H9 (cell line): ENCODE measurements around the gene CFAP69. TPM values are rescaled to one million over a fixed set of nuclear protein-coding genes. Genes with fewer than 3 reads are reported as not detected.

Experiments
- DNase-seq: peaks from one replicate; pipeline ENCODE4 v3.0.0-alpha.2; 2017
- H2AFZ ChIP-seq: one replicate; pipeline ENCODE4 v1.6.1; 2013; ENCODE audit warnings: mild to moderate bottlenecking, low read length, control low read depth, moderate library complexity
- H2AK5ac ChIP-seq: 2 replicates; pipeline ENCODE4 v1.6.1; 2013; ENCODE audit warnings: low read length, control low read depth, mixed read lengths; ENCODE audit not compliant: insufficient read length
- H2BK120ac ChIP-seq: one replicate; pipeline ENCODE4 v1.6.1; 2013; ENCODE audit warnings: low read depth, mild to moderate bottlenecking, low read length, control low read depth, inconsistent platforms; ENCODE audit not compliant: poor library complexity, severe bottlenecking
- H2BK12ac ChIP-seq: 2 replicates; pipeline ENCODE4 v1.6.1; 2013; ENCODE audit warnings: low read length, control low read depth, mixed read lengths, low read depth; ENCODE audit not compliant: insufficient read length
- H2BK15ac ChIP-seq: 2 replicates; pipeline ENCODE4 v1.6.1; 2013; ENCODE audit warnings: low read depth, low read length, control low read depth
- H2BK20ac ChIP-seq: one replicate; pipeline ENCODE4 v1.6.1; 2013; ENCODE audit warnings: low read depth, mild to moderate bottlenecking, low read length, control low read depth, inconsistent platforms; ENCODE audit not compliant: poor library complexity, severe bottlenecking
- H2BK5ac ChIP-seq: 2 replicates; pipeline ENCODE4 v1.6.1; 2013; ENCODE audit warnings: low read length, control low read depth, mixed read lengths; ENCODE audit not compliant: insufficient read length
- H3K14ac ChIP-seq: 2 replicates; pipeline ENCODE4 v1.6.1; 2013; ENCODE audit warnings: low read length, control low read depth; ENCODE audit not compliant: insufficient read depth
- H3K18ac ChIP-seq: 2 replicates; pipeline ENCODE4 v1.6.1; 2013; ENCODE audit warnings: low read depth, mild to moderate bottlenecking, mixed read lengths, low read length, control low read depth; ENCODE audit not compliant: insufficient read length
- H3K23ac ChIP-seq: 2 replicates; pipeline ENCODE4 v1.6.1; 2013; ENCODE audit warnings: low read length, control low read depth, mixed read lengths, low read depth; ENCODE audit not compliant: insufficient read length
- H3K23me2 ChIP-seq: 2 replicates; pipeline ENCODE4 v1.6.1; 2013; ENCODE audit warnings: low read depth, mild to moderate bottlenecking, mixed read lengths, low read length, control low read depth; ENCODE audit not compliant: insufficient read length, poor library complexity, severe bottlenecking
- H3K27ac ChIP-seq: 2 replicates; pipeline ENCODE4 v1.5.1; 2013; ENCODE audit warnings: low read length, control low read depth, mixed read lengths, low read depth; ENCODE audit not compliant: insufficient read length
- H3K27me3 ChIP-seq: 2 replicates; pipeline ENCODE4 v1.6.1; 2013; ENCODE audit warnings: low read length, control low read depth, inconsistent platforms; ENCODE audit not compliant: insufficient read depth
- H3K4ac ChIP-seq: 2 replicates; pipeline ENCODE4 v1.6.1; 2013; ENCODE audit warnings: low read depth, mild to moderate bottlenecking, control low read depth, inconsistent platforms, low read length, moderate library complexity
- H3K4me1 ChIP-seq: 2 replicates; pipeline ENCODE4 v1.6.1; 2013; ENCODE audit warnings: low read length, control low read depth, inconsistent platforms; ENCODE audit not compliant: insufficient read depth
- H3K4me2 ChIP-seq: 2 replicates; pipeline ENCODE4 v1.6.1; 2013; ENCODE audit warnings: low read length, control low read depth, mixed read lengths; ENCODE audit not compliant: insufficient read length, insufficient read depth
- H3K56ac ChIP-seq: 2 replicates; pipeline ENCODE4 v1.6.1; 2013; ENCODE audit warnings: low read depth, mild to moderate bottlenecking, mixed read lengths, low read length, control low read depth; ENCODE audit not compliant: insufficient read length
- H3K79me1 ChIP-seq: 2 replicates; pipeline ENCODE4 v1.6.1; 2013; ENCODE audit warnings: low read depth, mild to moderate bottlenecking, moderate library complexity, low read length, control low read depth, inconsistent platforms; ENCODE audit not compliant: insufficient read depth, poor library complexity, severe bottlenecking
- H3K79me2 ChIP-seq: 2 replicates; pipeline ENCODE4 v1.6.1; 2013; ENCODE audit warnings: low read length, control low read depth, inconsistent platforms; ENCODE audit not compliant: insufficient read depth
- H3K9ac ChIP-seq: 2 replicates; pipeline ENCODE4 v1.6.1; 2013; ENCODE audit warnings: low read length, control low read depth, mixed read lengths; ENCODE audit not compliant: insufficient read length; ENCODE audit errors: extremely low read depth
- H3K9me3 ChIP-seq: one replicate; pipeline ENCODE4 v1.6.1; 2013; ENCODE audit warnings: low read depth, low read length, inconsistent platforms; ENCODE audit not compliant: control insufficient read depth
- H3T11ph ChIP-seq: one replicate; pipeline ENCODE4 v1.6.1; 2013; ENCODE audit warnings: mild to moderate bottlenecking, low read length, control low read depth, inconsistent platforms
- H4K20me1 ChIP-seq: one replicate; pipeline ENCODE4 v1.6.1; 2013; ENCODE audit not compliant: control insufficient read depth, insufficient read length, insufficient read depth
- H4K5ac ChIP-seq: 2 replicates; pipeline ENCODE4 v1.6.1; 2013; ENCODE audit warnings: low read depth, mild to moderate bottlenecking, mixed read lengths, low read length, control low read depth; ENCODE audit not compliant: insufficient read length
- H4K8ac ChIP-seq: replicated peaks from 2 replicates; pipeline ENCODE4 v1.6.1; 2013; ENCODE audit warnings: low read length, control low read depth, mixed read lengths, low read depth; ENCODE audit not compliant: insufficient read length
- H4K91ac ChIP-seq: 2 replicates; pipeline ENCODE4 v1.6.1; 2013; ENCODE audit warnings: low read depth, mild to moderate bottlenecking, moderate library complexity, mixed read lengths, low read length, control low read depth; ENCODE audit not compliant: insufficient read length
- H3K27ac Mint-ChIP-seq, 3 experiments: 2 replicates in 2 of 3; 3 replicates in 1 of 3; pipeline ENCODE4 v1.8.0; 2020 to 2021; ENCODE audit warnings: mixed read lengths in 3 of 3, mild to moderate bottlenecking in 1 of 3, moderate library complexity in 1 of 3
- H3K27me3 Mint-ChIP-seq: 2 replicates; pipeline ENCODE4 v1.8.0; 2021; ENCODE audit warnings: low read depth, mild to moderate bottlenecking, moderate library complexity, mixed read lengths
- H3K36me3 Mint-ChIP-seq, 3 experiments: 2 replicates in 2 of 3; 3 replicates in 1 of 3; pipeline ENCODE4 v1.8.0; 2020 to 2021; ENCODE audit warnings: low read depth in 3 of 3, mixed read lengths in 3 of 3; ENCODE audit not compliant: insufficient read depth in 1 of 3
- H3K4me1 Mint-ChIP-seq, 2 experiments: 2 replicates each; pipeline ENCODE4 v1.8.0; 2020; ENCODE audit warnings: mixed read lengths in 2 of 2
- H3K4me3 Mint-ChIP-seq, 2 experiments: 2 replicates in 1 of 2; 3 replicates in 1 of 2; pipeline ENCODE4 v1.8.0; 2020 to 2021; ENCODE audit warnings: mild to moderate bottlenecking in 2 of 2, mixed read lengths in 2 of 2, moderate library complexity in 1 of 2
- H3K9me3 Mint-ChIP-seq, 2 experiments: 2 replicates in 1 of 2; 3 replicates in 1 of 2; pipeline ENCODE4 v1.8.0; 2020; ENCODE audit warnings: mild to moderate bottlenecking in 2 of 2, mixed read lengths in 2 of 2, moderate library complexity in 1 of 2
- total RNA-seq: library from RNA; stranded (reverse); gene quantifications from 2 replicates; pipeline ENCODE4 v1.2.1, GENCODE V29; 2021
- TF ChIP-seq, protein P1 (sequence below): fragments of 200-600 bp; sonication (generic); conservative IDR thresholded peaks from 3 replicates; pipeline ENCODE4 v1.8.0; 2021; ENCODE audit warnings: antibody characterized with exemption, mild to moderate bottlenecking

CFAP69 gene
- total RNA-seq, 1 experiment from 2014 or later = 2.9 TPM

- Mint-ChIP-seq H3K4me3 (no peak overlapping the region), H3K36me3 (no peaks in the 10 kb centered on the region), H3K9me3 (no peaks in the 10 kb centered on the region; a peak in 1 of 5 replicates), H3K27ac (no peak overlapping the region), H3K27me3 (no peaks in the 10 kb centered on the region; the same call in 1 of the 2 replicates), H3K4me1 (no peaks in the 10 kb centered on the region; a peak in 1 of 4 replicates)
- no peak overlapping the region for H3K14ac ChIP-seq
- no peak for DNase-seq
- no peak overlapping the region for H4K91ac ChIP-seq
- no peak overlapping the region for H2BK20ac ChIP-seq
- H2BK5ac ChIP-seq = no peak overlapping the region
- H3K79me2 ChIP-seq = no peaks in the 10 kb centered on the region
- no peaks in the 10 kb centered on the region for H3K27me3 ChIP-seq
- H3K4me2 ChIP-seq = no peak overlapping the region
- H4K8ac ChIP-seq = no peak overlapping the region
- H3K23me2 ChIP-seq = no peaks in the 10 kb centered on the region
- no peaks in the 10 kb centered on the region for H3K79me1 ChIP-seq
- no peaks in the 10 kb centered on the region for H3K9me3 ChIP-seq
- H2BK15ac ChIP-seq = no peak overlapping the region
- no peak overlapping the region for H3K27ac ChIP-seq
- H3K56ac ChIP-seq = no peak overlapping the region
- no peak overlapping the region for H2AK5ac ChIP-seq
- no peak overlapping the region for H3K23ac ChIP-seq
- H4K20me1 ChIP-seq = no peaks in the 10 kb centered on the region
- TF ChIP-seq, protein P1, sequence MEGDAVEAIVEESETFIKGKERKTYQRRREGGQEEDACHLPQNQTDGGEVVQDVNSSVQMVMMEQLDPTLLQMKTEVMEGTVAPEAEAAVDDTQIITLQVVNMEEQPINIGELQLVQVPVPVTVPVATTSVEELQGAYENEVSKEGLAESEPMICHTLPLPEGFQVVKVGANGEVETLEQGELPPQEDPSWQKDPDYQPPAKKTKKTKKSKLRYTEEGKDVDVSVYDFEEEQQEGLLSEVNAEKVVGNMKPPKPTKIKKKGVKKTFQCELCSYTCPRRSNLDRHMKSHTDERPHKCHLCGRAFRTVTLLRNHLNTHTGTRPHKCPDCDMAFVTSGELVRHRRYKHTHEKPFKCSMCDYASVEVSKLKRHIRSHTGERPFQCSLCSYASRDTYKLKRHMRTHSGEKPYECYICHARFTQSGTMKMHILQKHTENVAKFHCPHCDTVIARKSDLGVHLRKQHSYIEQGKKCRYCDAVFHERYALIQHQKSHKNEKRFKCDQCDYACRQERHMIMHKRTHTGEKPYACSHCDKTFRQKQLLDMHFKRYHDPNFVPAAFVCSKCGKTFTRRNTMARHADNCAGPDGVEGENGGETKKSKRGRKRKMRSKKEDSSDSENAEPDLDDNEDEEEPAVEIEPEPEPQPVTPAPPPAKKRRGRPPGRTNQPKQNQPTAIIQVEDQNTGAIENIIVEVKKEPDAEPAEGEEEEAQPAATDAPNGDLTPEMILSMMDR = no peak
- no peak overlapping the region for H2BK12ac ChIP-seq
- no peaks in the 10 kb centered on the region for H3K4me1 ChIP-seq
- no peak overlapping the region for H2AFZ ChIP-seq
- no peak overlapping the region for H4K5ac ChIP-seq
- no peak overlapping the region for H3T11ph ChIP-seq
- no peak overlapping the region for H2BK120ac ChIP-seq
- H3K4ac ChIP-seq = no peak overlapping the region
- no peak overlapping the region for H3K18ac ChIP-seq
- H3K9ac ChIP-seq = no peak overlapping the region
Observed at GRCh38 chr7:90337106-90337505, 92.1 kb downstream of the CFAP69 start.
